ENCODE data around the gene PLCB3. TPM values are rescaled to one million over a fixed set of nuclear protein-coding genes. Genes with fewer than 3 reads are reported as not detected.

PLCB3 gene
- polyA plus RNA-seq, 3 donors: 13.7 to 17.7 (median 15.8) TPM

- no peak for DNase-seq
These were observed 34.8 kb downstream of the PLCB3 start for GRCh38 chr11:64285885-64286800.

GRCh38 chr11:64286801-64287159 is 35.5 kb downstream of the PLCB3 start:
- no peak for DNase-seq

- DNase-seq: no peak
These were observed 36.5 kb downstream of the PLCB3 start for GRCh38 chr11:64287676-64288352.

GRCh38 chr11:64288353-64288750 is 37.0 kb downstream of the PLCB3 start:
- no peak for DNase-seq

- no peak for DNase-seq
These were observed 37.8 kb downstream of the PLCB3 start for GRCh38 chr11:64289002-64289564.

- no peak for DNase-seq
These were observed 39.3 kb downstream of the PLCB3 start for GRCh38 chr11:64290352-64291261.

GRCh38 chr11:64291262-64291751 is 40.0 kb downstream of the PLCB3 start, which contains the start of gene KCNK4:
Gene KCNK4 (plus strand): TSS chr11:64291302. CDS start chr11:64293019, 1,717 bp downstream.
- no peak for DNase-seq

- no peak for DNase-seq
These were observed 40.6 kb downstream of the PLCB3 start for GRCh38 chr11:64291752-64292459.

- DNase-seq: no peak
These were observed 41.3 kb downstream of the PLCB3 start for GRCh38 chr11:64292460-64293254.

- DNase-seq: no peak
These were observed 43.4 kb downstream of the PLCB3 start for GRCh38 chr11:64294774-64295173.

- no peak for DNase-seq
These were observed 44.4 kb downstream of the PLCB3 start for GRCh38 chr11:64295760-64296159.

- DNase-seq: no peak
These were observed 44.9 kb downstream of the PLCB3 start for GRCh38 chr11:64296236-64296635.

GRCh38 chr11:64296830-64297698 is 45.7 kb downstream of the PLCB3 start:
- DNase-seq: no peak

GRCh38 chr11:64297699-64298358 is 46.5 kb downstream of the PLCB3 start:
- DNase-seq: no peak

GRCh38 chr11:64298966-64299846 is 47.9 kb downstream of the PLCB3 start:
- DNase-seq: no peak

- no peak for DNase-seq
These were observed 48.7 kb downstream of the PLCB3 start, which contains the start of gene CATSPERZ for GRCh38 chr11:64299847-64300648. Gene CATSPERZ (plus strand): TSS chr11:64300358. CDS start chr11:64300411, 53 bp downstream.
